SK-N-SH treated with all-trans-retinoic acid at 6 μM for 48 hours (cell line): Measurements from ENCODE around the gene SOHLH1.

ENCODE experiments used
- GLIS3 ChIP-seq: fragments of 250-450 bp; sonication (Bioruptor Pico); IDR thresholded peaks from 2 replicates; pipeline ENCODE4 v1.5.0; 2020; ENCODE audit warnings: mild to moderate bottlenecking, moderate library complexity
- TCF4 ChIP-seq: fragments of 250-450 bp; sonication (Bioruptor Pico); IDR thresholded peaks from 2 replicates; pipeline ENCODE4 v1.8.0; 2021; ENCODE audit warnings: mild to moderate bottlenecking, moderate library complexity, borderline replicate concordance
- ZNF565 ChIP-seq: fragments of 450-650 bp; formaldehyde crosslinking; conservative IDR thresholded peaks from 2 replicates; pipeline ENCODE4 v1.5.0; 2020; ENCODE audit warnings: low read depth, mild to moderate bottlenecking, moderate library complexity

DNA sequence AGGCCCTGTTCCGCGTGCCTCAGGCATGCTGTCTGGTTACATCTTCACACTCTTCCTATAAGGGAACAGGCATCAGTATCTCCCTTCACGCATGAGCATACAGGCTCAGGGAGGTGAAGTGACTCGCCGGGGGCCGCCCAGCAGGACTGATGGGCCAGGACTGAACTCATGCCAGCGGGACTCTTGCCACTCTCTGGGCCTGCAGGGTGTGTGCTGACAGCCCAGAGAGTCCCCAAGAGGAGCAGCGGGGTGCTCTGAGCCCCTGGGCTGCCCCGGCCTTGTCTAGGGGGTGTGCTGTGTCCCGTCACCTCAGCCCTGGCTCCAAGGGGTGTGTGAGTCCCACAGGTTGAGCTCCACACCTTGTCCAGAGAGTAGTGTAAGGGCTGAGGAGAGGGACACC is 12.6 kb upstream of the SOHLH1 start:
- no peak for TF ChIP-seq TCF4
- TF ChIP-seq GLIS3 (CRISPR knock-in tag) = no peak
- no peak for TF ChIP-seq ZNF565 (CRISPR knock-in tag)
